SH-SY5Y (cell line): ENCODE measurements around the gene MYBPH.

Source experiments
- GATA2 ChIP-seq: IDR thresholded peaks from 2 replicates; pipeline ENCODE4 v1.6.1; 2011; ENCODE audit warnings: mild to moderate bottlenecking, low read depth, low read length
- GATA3 ChIP-seq: IDR thresholded peaks from 2 replicates; pipeline ENCODE4 v1.6.1; 2011; ENCODE audit warnings: low read depth, mild to moderate bottlenecking, low read length, moderate library complexity

DNA sequence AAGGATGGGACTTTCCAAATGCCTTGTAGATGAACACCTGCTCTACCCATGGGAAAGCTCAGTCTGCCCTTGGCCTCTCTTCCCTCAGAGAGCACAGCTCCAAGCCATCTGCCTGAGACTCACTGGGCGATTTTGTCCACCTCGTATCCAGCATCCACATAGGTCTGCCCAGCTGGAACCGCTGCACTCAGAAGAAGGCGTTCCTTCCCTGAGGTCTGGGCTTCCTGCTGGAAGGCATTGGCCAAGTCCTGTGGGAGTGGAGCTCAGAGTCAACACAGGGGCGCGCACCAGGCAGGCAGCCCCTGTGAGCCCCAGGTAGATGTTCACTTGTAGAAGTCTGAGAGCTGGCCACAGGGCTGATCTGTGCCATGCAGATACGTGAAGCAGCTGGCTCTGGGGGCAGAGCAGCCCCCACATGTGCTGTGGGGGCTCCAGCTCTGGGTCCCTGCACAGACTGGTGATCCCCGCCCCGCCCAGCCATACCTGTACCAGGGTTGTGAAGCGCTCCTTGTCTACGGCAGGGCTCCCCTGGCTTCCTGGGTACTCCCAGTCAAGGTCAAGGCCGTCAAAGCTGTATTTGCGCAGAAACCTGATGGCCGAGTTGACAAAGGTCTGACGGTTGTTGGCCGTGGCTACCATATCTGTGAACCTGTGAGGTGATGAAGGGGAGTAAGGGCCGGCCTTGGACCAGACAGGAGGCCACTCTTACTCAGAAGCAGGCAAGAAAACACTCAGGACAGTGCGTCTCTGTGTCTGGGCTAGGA lies 47.6 kb upstream of the MYBPH start:
- TF ChIP-seq GATA2: no peak
- no peak for TF ChIP-seq GATA3
